PC-9 (cell line): ENCODE data around the gene NALCN. TPM values are rescaled to one million over a fixed set of nuclear protein-coding genes. Genes with fewer than 3 reads are reported as not detected.

Experiments used
- BruUV-seq: library from RNA; stranded (reverse); fragments of 400-500 nt; replicated peaks from 2 replicates; lab custom pipeline; 2021; lab: Mats Ljungman, UMichigan
- CTCF ChIA-PET: fragments of 300-600 bp; sonication (Branson Sonifier 250); formaldehyde crosslinking; loops from one replicate; lab custom pipeline; 2022; ENCODE audit warnings: antibody characterized with exemption; lab: Charles Lee
- POLR2A ChIA-PET: fragments of 300-600 bp; sonication (Branson Sonifier 250); formaldehyde crosslinking; loops from one replicate; lab custom pipeline; 2022; ENCODE audit warnings: antibody characterized with exemption; ENCODE audit not compliant: unreplicated experiment; lab: Charles Lee
- DNase-seq, 2 experiments: peaks; one replicate each; pipeline versions ENCODE4 v3.0.0 to v3.0.0-alpha.2; 2015 to 2022; ENCODE audit warnings: mixed read lengths in 1 of 2
- H2AFZ ChIP-seq: fragments of 200-600 bp; sonication (generic); 2 replicates; pipeline ENCODE4 v1.8.1; 2017; ENCODE audit warnings: antibody characterized with exemption
- H3F3A ChIP-seq: fragments of 200-600 bp; sonication (generic); 2 replicates; pipeline ENCODE4 v1.8.1; 2017; ENCODE audit warnings: antibody characterized with exemption, mild to moderate bottlenecking, low read depth; ENCODE audit not compliant: insufficient read depth
- H3K27ac ChIP-seq: fragments of 200-600 bp; sonication (generic); 2 replicates; pipeline ENCODE4 v1.6.1; 2016; ENCODE audit warnings: mixed run types
- H3K27me3 ChIP-seq: fragments of 200-600 bp; sonication (generic); 2 replicates; pipeline ENCODE4 v1.6.1; 2016; ENCODE audit warnings: low read depth, mixed run types; ENCODE audit not compliant: insufficient read depth
- H3K36me3 ChIP-seq: fragments of 200-600 bp; sonication (generic); 2 replicates; pipeline ENCODE4 v1.6.1; 2016; ENCODE audit warnings: low read depth, mixed run types
- H3K4me1 ChIP-seq: fragments of 200-600 bp; sonication (generic); replicated peaks from 2 replicates; pipeline ENCODE4 v1.6.1; 2016; ENCODE audit warnings: mixed run types; ENCODE audit not compliant: insufficient read depth
- H3K4me2 ChIP-seq: fragments of 200-600 bp; sonication (generic); 2 replicates; pipeline ENCODE4 v1.6.1; 2017; ENCODE audit warnings: mixed run types
- H3K4me3 ChIP-seq: fragments of 200-600 bp; sonication (generic); 2 replicates; pipeline ENCODE4 v1.6.1; 2016; ENCODE audit warnings: mixed run types
- H3K79me2 ChIP-seq: fragments of 200-600 bp; sonication (generic); 2 replicates; pipeline ENCODE4 v1.6.1; 2017; ENCODE audit warnings: low read depth, mixed run types
- H3K9me2 ChIP-seq: fragments of 200-600 bp; sonication (generic); 2 replicates; pipeline ENCODE4 v1.8.1; 2017; ENCODE audit warnings: mild to moderate bottlenecking; ENCODE audit not compliant: insufficient read depth
- H3K9me3 ChIP-seq: fragments of 200-600 bp; sonication (generic); 2 replicates; pipeline ENCODE4 v1.8.1; 2016; ENCODE audit warnings: low read depth; ENCODE audit not compliant: insufficient read depth
- H4K20me1 ChIP-seq: fragments of 200-600 bp; sonication (generic); 2 replicates; pipeline ENCODE4 v1.8.1; 2017; ENCODE audit not compliant: insufficient read depth
- EZH2 ChIP-seq: fragments of 200-600 bp; sonication (generic); IDR thresholded peaks from 2 replicates; pipeline ENCODE4 v1.8.0; 2017; ENCODE audit warnings: antibody characterized with exemption, low read depth
- intact Hi-C: fragments of 100-400 bp; cut with micrococcal nuclease; formaldehyde crosslinking; loops from one replicate; pipeline ENCODE4 v1.10.0; 2022; ENCODE audit not compliant: unreplicated experiment
- total RNA-seq: library from RNA; stranded (reverse); gene quantifications from 2 replicates; pipeline ENCODE4 v1.2.3, GENCODE V29; 2021
- TF ChIP-seq, protein P1 (sequence below): fragments of 200-600 bp; sonication (generic); conservative IDR thresholded peaks from 2 replicates; pipeline ENCODE4 v1.6.1; 2017; ENCODE audit warnings: mixed run types, antibody characterized with exemption, mild to moderate bottlenecking, moderate library complexity

Gene NALCN
- total RNA-seq, 1 experiment from 2014 or later: 7.7 TPM

DNA sequence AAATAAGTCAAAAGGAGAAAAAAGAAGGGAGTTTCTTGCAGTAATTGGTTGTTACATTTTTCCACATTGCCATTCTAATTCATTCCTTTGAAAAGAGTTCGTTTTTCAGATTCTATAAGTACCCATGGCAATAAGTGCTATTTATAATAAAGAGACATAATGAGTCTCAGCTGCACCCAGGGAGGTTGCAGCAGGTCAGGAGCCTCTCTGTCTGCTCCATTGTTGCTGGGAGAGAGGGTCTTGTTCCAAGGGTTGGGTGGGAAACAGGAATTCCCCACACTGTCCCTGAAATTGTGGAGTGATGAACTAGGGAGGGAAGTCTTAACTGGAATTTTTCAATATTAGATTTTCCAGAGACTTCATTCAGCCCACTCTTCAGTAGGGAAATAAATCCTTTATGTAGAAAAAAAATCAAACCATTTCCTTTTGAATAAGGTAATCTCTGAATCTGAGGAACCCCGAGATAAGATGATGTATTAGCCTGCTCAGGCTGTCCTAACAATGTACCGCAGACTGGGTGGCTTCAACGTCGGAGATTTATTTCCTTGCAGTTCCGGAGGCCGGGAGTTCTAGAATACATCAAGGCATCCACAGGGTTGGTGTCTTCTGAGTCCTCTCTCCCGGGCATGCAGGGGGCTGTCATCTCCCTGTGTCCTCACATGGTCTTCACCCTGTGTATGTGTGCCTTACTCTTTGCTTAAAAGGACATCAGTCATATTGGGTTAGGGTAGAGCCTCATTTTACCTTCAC lies 399.0 kb downstream of the NALCN start:
- CTCF ChIA-PET: no interaction called here
- POLR2A ChIA-PET: no interaction called here
- Histone ChIP-seq H3K79me2 (no peaks in the 10 kb centered on the region), H4K20me1 (no peaks in the 10 kb centered on the region), H3K9me2 (no peaks in the 10 kb centered on the region), H3F3A (no peaks in the 10 kb centered on the region), H3K4me2 (no peak overlapping the region), H3K36me3 (no peaks in the 10 kb centered on the region), H3K9me3 (no peaks in the 10 kb centered on the region), H3K4me3 (no peak overlapping the region), H3K27me3 (peaks cover 32% of the 10 kb centered on the region; the same call in 1 of the 2 replicates), H2AFZ (no peak overlapping the region), H3K4me1 (0 out of 2 replicates have a peak, but pooled peaks cover 8% of the 10 kb centered on the region), H3K27ac (no peak overlapping the region)
- intact Hi-C loops: no loop called here
- TF ChIP-seq, protein P1, sequence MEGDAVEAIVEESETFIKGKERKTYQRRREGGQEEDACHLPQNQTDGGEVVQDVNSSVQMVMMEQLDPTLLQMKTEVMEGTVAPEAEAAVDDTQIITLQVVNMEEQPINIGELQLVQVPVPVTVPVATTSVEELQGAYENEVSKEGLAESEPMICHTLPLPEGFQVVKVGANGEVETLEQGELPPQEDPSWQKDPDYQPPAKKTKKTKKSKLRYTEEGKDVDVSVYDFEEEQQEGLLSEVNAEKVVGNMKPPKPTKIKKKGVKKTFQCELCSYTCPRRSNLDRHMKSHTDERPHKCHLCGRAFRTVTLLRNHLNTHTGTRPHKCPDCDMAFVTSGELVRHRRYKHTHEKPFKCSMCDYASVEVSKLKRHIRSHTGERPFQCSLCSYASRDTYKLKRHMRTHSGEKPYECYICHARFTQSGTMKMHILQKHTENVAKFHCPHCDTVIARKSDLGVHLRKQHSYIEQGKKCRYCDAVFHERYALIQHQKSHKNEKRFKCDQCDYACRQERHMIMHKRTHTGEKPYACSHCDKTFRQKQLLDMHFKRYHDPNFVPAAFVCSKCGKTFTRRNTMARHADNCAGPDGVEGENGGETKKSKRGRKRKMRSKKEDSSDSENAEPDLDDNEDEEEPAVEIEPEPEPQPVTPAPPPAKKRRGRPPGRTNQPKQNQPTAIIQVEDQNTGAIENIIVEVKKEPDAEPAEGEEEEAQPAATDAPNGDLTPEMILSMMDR: no peak
- TF ChIP-seq EZH2: no peak
- DNase-seq: no peak
- no TSS peak for BruUV-seq

DNA sequence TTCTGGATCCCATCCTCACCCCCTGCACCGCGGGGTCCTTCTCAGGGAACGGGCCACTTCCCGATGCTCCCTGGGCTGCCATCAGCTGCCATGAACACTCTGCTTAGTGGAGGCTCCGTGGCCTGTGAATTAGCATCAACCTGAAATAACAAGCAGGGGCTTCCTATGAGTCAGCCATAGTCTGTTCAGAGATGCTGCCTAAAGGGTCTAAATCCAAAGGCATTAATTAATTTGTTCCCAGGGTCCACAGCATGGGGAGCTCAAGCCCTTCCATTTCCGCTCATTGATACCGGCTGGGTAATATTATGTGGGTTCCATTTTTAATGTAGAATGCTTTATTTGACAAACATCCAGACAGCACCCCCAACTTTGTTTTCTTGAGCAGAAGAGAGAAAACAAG lies 399.8 kb downstream of the NALCN start:
- no TSS peak for BruUV-seq
- H3K4me3 ChIP-seq: no peak overlapping the region
- no peak for DNase-seq
- no peak overlapping the region for H2AFZ ChIP-seq
- H3K27me3 ChIP-seq: peaks cover 37% of the 10 kb centered on the region; the same call in 1 of the 2 replicates
- no peaks in the 10 kb centered on the region for H3K79me2 ChIP-seq
- H3K9me2 ChIP-seq: no peaks in the 10 kb centered on the region
- POLR2A ChIA-PET: no interaction called here
- no peak overlapping the region for H3K27ac ChIP-seq
- CTCF ChIA-PET: no interaction called here
- intact Hi-C loops: no loop called here
- no peaks in the 10 kb centered on the region for H4K20me1 ChIP-seq
- no peak overlapping the region for H3K4me2 ChIP-seq
- H3K9me3 ChIP-seq: no peaks in the 10 kb centered on the region
- TF ChIP-seq EZH2: no peak
- TF ChIP-seq, protein P1: no peak
- H3K36me3 ChIP-seq: no peaks in the 10 kb centered on the region
- H3F3A ChIP-seq: no peaks in the 10 kb centered on the region
- H3K4me1 ChIP-seq: 0 out of 2 replicates have a peak, but pooled peaks cover 8% of the 10 kb centered on the region

GRCh38 chr13:101013245-101013644 lies 403.1 kb downstream of the NALCN start:
- no peak overlapping the region for H2AFZ ChIP-seq
- no peaks in the 10 kb centered on the region for H3F3A ChIP-seq
- no peak overlapping the region for H3K4me3 ChIP-seq
- no peak overlapping the region for H3K4me2 ChIP-seq
- H3K9me2 ChIP-seq: no peaks in the 10 kb centered on the region
- POLR2A ChIA-PET: no interaction called here
- DNase-seq: no peak
- no peaks in the 10 kb centered on the region for H4K20me1 ChIP-seq
- H3K9me3 ChIP-seq: no peaks in the 10 kb centered on the region
- H3K36me3 ChIP-seq: no peaks in the 10 kb centered on the region
- no peak overlapping the region for H3K27ac ChIP-seq
- no TSS peak for BruUV-seq
- intact Hi-C loops: no loop called here
- H3K4me1 ChIP-seq: no peaks in the 10 kb centered on the region
- peaks cover 37% of the 10 kb centered on the region; the same call in 1 of the 2 replicates for H3K27me3 ChIP-seq
- H3K79me2 ChIP-seq: no peaks in the 10 kb centered on the region
- no peak for TF ChIP-seq EZH2
- TF ChIP-seq, protein P1: no peak
- CTCF ChIA-PET: no interaction called here
